ENCODE results near the gene TSPO.

The TSPO gene

DNA sequence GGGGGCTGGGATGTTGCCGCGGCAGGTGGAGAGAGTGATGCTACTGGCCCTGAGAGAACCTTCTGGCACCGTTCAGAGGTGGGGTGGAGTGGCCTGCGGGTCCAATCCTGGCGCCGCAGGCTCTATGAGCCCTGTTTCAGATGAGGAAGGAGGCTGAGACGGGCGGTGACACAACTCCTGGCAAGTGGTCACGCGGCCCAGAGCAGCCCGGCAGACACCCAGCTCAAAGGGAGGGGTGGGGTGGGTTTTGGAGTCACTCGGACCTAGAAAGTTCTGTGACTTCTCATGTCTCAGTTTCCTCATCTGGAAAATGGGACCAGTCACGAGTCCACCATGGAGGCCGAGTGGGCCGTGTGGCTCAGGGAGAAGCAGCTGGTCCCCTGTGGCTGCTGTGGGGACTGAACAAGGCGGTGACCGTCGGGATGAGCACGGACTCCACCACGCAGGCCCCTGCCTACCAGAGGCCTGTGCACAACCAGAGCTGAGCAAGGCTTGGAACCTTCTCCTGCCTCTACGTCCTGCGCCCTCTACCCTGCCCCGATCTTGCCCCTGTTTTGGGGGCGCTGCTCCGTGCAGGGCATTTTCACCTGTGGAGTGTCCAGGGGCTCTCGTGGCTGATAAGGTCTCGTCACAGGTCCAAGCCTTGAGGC, 3.7 kb downstream of the TSPO start:
- Histone ChIP-seq H3K4me3 (ENCODE audit: low read depth, low read length) (no peak overlapping the region), H3K9me3 (ENCODE audit: severe bottlenecking) (no peaks in the 10 kb centered on the region), H3K27ac (no peak overlapping the region), H3K27me3 (ENCODE audit: insufficient read depth, low read depth, severe bottlenecking) (no peaks in the 10 kb centered on the region), H3K36me3 (no peaks in the 10 kb centered on the region)
- no peak for DNase-seq
- TF ChIP-seq, protein P1, sequence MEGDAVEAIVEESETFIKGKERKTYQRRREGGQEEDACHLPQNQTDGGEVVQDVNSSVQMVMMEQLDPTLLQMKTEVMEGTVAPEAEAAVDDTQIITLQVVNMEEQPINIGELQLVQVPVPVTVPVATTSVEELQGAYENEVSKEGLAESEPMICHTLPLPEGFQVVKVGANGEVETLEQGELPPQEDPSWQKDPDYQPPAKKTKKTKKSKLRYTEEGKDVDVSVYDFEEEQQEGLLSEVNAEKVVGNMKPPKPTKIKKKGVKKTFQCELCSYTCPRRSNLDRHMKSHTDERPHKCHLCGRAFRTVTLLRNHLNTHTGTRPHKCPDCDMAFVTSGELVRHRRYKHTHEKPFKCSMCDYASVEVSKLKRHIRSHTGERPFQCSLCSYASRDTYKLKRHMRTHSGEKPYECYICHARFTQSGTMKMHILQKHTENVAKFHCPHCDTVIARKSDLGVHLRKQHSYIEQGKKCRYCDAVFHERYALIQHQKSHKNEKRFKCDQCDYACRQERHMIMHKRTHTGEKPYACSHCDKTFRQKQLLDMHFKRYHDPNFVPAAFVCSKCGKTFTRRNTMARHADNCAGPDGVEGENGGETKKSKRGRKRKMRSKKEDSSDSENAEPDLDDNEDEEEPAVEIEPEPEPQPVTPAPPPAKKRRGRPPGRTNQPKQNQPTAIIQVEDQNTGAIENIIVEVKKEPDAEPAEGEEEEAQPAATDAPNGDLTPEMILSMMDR (IDR thresholded peaks at IDR 0.05; ENCODE audit: low read depth, low read length), result no peak

DNA sequence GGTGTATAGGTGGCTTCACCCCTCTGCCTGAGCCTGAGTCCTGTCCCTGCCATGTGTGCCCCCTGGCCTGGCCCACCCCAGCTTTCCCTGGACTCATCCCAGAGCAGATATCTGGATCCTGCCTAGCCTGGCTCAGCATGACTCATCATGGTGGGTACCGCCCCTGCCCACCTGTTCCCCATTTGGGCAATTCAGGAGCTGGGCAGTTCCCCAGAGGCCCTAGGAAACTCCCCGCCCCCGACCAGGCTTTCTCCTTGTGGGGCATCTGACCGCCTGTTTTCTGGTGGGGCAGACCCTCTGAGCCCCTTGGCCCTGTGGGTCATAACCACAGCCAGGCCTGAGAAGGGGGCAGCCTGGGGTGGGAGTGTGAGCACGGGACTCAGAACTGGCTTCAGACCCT, 4.4 kb downstream of the TSPO start:
- Histone ChIP-seq H3K27ac (no peak overlapping the region), H3K36me3 (no peaks in the 10 kb centered on the region), H3K27me3 (ENCODE audit: insufficient read depth, low read depth, severe bottlenecking) (no peaks in the 10 kb centered on the region), H3K4me3 (ENCODE audit: low read depth, low read length) (no peak overlapping the region), H3K9me3 (ENCODE audit: severe bottlenecking) (no peaks in the 10 kb centered on the region)
- no peak for DNase-seq
- TF ChIP-seq, protein P1 (IDR thresholded peaks at IDR 0.05; ENCODE audit: low read depth, low read length), result no peak

DNA sequence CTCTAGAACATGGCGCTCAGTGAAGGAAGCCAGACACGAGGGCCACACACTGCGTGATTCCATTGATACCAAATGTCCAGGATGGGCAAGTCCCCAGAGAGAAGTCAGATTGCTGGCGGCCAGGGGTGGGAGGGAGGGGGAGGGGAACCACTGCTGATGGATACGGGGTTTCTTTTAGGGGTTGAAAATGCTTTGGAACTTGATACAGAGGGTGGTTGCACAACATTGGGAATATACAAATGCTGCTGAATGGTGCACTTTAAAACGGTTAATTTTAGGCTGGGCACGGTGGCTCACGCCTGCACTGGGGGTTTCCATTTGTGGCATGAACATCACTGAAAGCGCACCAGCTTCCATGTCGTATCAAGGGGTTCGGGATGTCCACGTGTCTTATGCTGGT, 5.1 kb downstream of the TSPO start:
- H3K27ac ChIP-seq, result no peak overlapping the region
- no peaks in the 10 kb centered on the region for H3K9me3 ChIP-seq (ENCODE audit: severe bottlenecking)
- TF ChIP-seq, protein P1 (IDR thresholded peaks at IDR 0.05; ENCODE audit: low read depth, low read length), result no peak
- H3K36me3 ChIP-seq, result no peaks in the 10 kb centered on the region
- no peaks in the 10 kb centered on the region for H3K27me3 ChIP-seq (ENCODE audit: insufficient read depth, low read depth, severe bottlenecking)
- no peak for DNase-seq
- no peak overlapping the region for H3K4me3 ChIP-seq (ENCODE audit: low read depth, low read length)

DNA sequence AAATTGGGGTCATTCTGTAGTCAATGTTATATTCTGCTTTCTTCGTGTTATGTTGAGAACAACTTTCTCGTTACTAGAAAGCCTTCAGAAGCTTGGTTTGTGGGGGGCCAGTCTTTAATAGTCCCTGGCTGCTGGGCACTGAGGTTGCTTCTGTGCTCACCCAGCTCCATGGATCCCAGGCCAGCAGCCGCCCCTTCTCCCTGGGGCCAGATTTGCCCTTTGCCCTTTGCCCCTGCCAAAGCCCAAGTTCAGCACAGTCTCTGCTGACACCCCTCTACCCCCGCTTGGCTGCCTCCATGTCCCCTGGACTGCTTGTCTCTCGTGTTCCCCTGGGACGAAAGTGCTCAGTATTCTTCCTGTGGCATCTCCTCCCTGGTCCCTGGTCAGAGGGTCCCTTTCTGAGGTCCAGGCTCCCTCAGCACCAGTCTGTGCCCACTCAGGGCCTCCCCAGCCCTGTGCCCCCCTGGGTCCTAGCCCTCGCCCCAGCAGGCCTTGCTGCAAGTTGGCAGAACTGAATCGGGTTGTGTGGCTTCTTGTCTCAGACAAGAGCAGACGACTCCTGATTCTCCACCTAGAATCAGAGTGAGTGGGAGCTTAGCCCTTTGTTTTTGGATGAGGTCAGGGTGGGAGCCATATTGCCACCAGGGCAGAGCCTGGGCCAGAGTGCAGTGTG, 6.7 kb downstream of the TSPO start:
- Histone ChIP-seq H3K4me3 (ENCODE audit: low read depth, low read length) (no peak overlapping the region), H3K9me3 (ENCODE audit: severe bottlenecking) (no peaks in the 10 kb centered on the region), H3K27ac (no peak overlapping the region), H3K27me3 (ENCODE audit: insufficient read depth, low read depth, severe bottlenecking) (no peaks in the 10 kb centered on the region), H3K36me3 (no peaks in the 10 kb centered on the region)
- TF ChIP-seq, protein P1 (IDR thresholded peaks at IDR 0.05; ENCODE audit: low read depth, low read length), result no peak
- DNase-seq, result no peak

DNA sequence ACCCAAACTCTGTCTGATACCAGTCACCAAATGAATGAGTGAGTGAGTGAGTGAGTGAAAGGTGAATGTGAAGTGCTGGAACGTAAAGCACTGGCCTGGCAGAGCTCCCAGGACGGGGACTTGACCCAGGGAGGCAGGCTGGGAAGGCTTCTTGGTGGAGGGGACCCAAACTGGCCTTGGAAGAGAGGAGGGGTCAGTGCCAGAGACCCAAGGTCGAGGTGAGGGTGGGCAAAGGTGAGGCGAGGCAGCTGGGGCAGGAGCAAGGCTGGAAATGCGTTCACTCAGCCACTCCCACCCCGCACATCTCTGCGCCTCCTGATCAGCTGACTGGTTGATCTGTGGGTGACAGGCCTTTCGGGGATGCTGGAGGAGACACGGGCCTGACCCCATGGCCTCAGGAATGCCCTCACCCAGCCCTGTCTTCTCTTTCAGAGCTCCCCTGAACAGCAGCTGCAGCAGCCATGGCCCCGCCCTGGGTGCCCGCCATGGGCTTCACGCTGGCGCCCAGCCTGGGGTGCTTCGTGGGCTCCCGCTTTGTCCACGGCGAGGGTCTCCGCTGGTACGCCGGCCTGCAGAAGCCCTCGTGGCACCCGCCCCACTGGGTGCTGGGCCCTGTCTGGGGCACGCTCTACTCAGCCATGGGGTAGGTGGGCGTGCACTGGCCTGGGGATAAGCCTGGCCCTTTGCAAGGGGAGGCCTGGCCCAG, 7.6 kb downstream of the TSPO start:
- Histone ChIP-seq H3K27ac (no peak overlapping the region), H3K36me3 (no peaks in the 10 kb centered on the region), H3K9me3 (ENCODE audit: severe bottlenecking) (no peaks in the 10 kb centered on the region), H3K4me3 (ENCODE audit: low read depth, low read length) (no peak overlapping the region), H3K27me3 (ENCODE audit: insufficient read depth, low read depth, severe bottlenecking) (no peaks in the 10 kb centered on the region)
- DNase-seq, result no peak
- TF ChIP-seq, protein P1 (IDR thresholded peaks at IDR 0.05; ENCODE audit: low read depth, low read length), result no peak

All from WERI-Rb-1 (cell line).